ENCODE data around the gene CCN5. TPM values are rescaled to one million over a fixed set of nuclear protein-coding genes. Genes with fewer than 3 reads are reported as not detected.
A peak's percentile ranks its signal among the peaks of the same experiment; 100 is the strongest.

CCN5 gene
- total and polyA plus RNA-seq, 8 donors, result 0.29 to 20.8 (median 0.48) TPM

- intact Hi-C loops (cut with DNase I), result loop anchor here in 1 of 2 donors (2.0 kb wide), 1 partner anchor 50 kb away; no protein-coding TSS in a partner anchor
- H3K36me3 ChIP-seq, result no peaks in the 10 kb centered on the region
- ATAC-seq (peak; percentile 51), DNase-seq (no peak)
- no peak overlapping the region for H3K27ac ChIP-seq
- no peak overlapping the region for H3K4me3 ChIP-seq
- TF ChIP-seq, protein P1, sequence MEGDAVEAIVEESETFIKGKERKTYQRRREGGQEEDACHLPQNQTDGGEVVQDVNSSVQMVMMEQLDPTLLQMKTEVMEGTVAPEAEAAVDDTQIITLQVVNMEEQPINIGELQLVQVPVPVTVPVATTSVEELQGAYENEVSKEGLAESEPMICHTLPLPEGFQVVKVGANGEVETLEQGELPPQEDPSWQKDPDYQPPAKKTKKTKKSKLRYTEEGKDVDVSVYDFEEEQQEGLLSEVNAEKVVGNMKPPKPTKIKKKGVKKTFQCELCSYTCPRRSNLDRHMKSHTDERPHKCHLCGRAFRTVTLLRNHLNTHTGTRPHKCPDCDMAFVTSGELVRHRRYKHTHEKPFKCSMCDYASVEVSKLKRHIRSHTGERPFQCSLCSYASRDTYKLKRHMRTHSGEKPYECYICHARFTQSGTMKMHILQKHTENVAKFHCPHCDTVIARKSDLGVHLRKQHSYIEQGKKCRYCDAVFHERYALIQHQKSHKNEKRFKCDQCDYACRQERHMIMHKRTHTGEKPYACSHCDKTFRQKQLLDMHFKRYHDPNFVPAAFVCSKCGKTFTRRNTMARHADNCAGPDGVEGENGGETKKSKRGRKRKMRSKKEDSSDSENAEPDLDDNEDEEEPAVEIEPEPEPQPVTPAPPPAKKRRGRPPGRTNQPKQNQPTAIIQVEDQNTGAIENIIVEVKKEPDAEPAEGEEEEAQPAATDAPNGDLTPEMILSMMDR (IDR thresholded peaks at IDR 0.05), result peak in 1 of 2 donors; percentile 21
- peaks cover 0 to 3% of the 10 kb centered on the region in 2 donors for H3K4me1 ChIP-seq
- H3K9me3 ChIP-seq, result peaks cover 0 to 3% of the 10 kb centered on the region in 2 donors
- no peaks in the 10 kb centered on the region for H3K27me3 ChIP-seq
These were observed 19.8 kb downstream of the CCN5 start for GRCh38 chr20:44734938-44735337.

GRCh38 chr20:44735816-44736169, 20.6 kb downstream of the CCN5 start:
- ATAC-seq (no peak), DNase-seq (no peak)
- H3K27ac ChIP-seq, result no peak overlapping the region
- intact Hi-C loops (cut with DNase I), result loop anchor here in 1 of 2 donors (2.0 kb wide), 1 partner anchor 51 kb away; no protein-coding TSS in a partner anchor
- H3K4me3 ChIP-seq, result no peak overlapping the region
- peaks cover 0 to 3% of the 10 kb centered on the region in 2 donors for H3K4me1 ChIP-seq
- TF ChIP-seq, protein P1 (IDR thresholded peaks at IDR 0.05), result no peak
- no peaks in the 10 kb centered on the region for H3K27me3 ChIP-seq
- H3K36me3 ChIP-seq, result no peaks in the 10 kb centered on the region
- peaks cover 0 to 3% of the 10 kb centered on the region in 2 donors for H3K9me3 ChIP-seq

DNA sequence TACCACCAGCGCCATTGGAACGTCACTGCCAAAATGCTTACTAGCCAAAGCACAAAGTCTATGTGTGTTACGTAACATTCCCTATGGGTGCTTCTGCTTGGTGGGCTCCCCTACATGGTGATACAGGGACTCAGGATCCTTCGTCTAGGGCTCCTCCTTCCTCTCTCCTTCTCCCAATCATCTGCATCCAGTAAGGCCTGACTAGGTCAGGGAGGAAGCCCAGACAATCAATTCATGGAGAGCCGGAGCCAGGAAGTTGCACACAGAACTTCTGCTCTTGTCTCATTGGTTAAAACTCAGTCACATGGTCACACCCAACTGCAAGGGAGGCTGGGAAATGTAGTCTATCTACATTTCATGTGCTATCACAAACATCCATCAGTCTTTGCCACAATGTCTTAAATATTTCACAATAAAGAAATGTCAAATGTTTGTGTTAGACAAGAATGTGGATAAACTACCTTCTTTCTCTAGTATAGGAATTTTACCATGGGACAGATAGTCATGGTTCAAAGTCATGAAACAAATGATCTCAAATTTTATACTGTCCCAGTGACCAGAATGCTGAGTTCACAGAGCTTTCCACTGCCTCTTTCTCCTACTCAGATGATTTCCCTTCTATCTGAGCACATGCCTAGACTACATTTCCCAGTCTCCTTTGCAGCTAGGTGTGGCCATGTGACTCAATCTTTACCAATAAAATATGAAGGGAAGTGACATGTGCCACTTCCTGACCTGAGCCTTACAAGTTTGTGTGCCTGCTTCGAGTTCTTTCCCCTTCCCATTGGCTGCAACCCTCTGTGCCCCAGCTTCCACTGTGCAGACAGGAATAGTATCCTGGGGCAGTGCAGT, 21.2 kb downstream of the CCN5 start:
- ATAC-seq (peak; percentile 71), DNase-seq (peak in 1 of 4 donors; percentile 53)
- Histone ChIP-seq H3K9me3 (peaks cover 0 to 3% of the 10 kb centered on the region in 2 donors), H3K27ac (no peak overlapping the region), H3K36me3 (no peaks in the 10 kb centered on the region), H3K4me1 (peaks cover 0 to 3% of the 10 kb centered on the region in 2 donors), H3K27me3 (no peaks in the 10 kb centered on the region), H3K4me3 (no peak overlapping the region)
- intact Hi-C loops (cut with DNase I), result no loop called here
- TF ChIP-seq, protein P1 (IDR thresholded peaks at IDR 0.05), result no peak

- intact Hi-C loops (cut with DNase I), result no loop called here
These were observed 21.9 kb downstream of the CCN5 start for GRCh38 chr20:44737116-44737515.

More at GRCh38 chr20:44737116-44737515, 21.9 kb downstream of the CCN5 start:
- peaks cover 0 to 3% of the 10 kb centered on the region in 2 donors for H3K9me3 ChIP-seq
- DNase-seq (no peak), ATAC-seq (no peak)
- TF ChIP-seq, protein P1 (IDR thresholded peaks at IDR 0.05), result no peak
- no peak overlapping the region for H3K27ac ChIP-seq
- no peaks in the 10 kb centered on the region for H3K36me3 ChIP-seq
- H3K4me1 ChIP-seq, result peaks cover 0 to 3% of the 10 kb centered on the region in 2 donors
- H3K4me3 ChIP-seq, result no peak overlapping the region
- H3K27me3 ChIP-seq, result no peaks in the 10 kb centered on the region
